ENCODE data around the gene SHMT2. TPM values are rescaled to one million over a fixed set of nuclear protein-coding genes. Genes with fewer than 3 reads are reported as not detected.

Gene SHMT2
- total RNA-seq, 4 donors from 2014 or later = 62.4 to 71.8 (median 67.4) TPM

- intact Hi-C loops (cut with DNase I; ENCODE audit: low total_unique reads) = no loop called here
- DNase-seq (ENCODE audit: low spot score in 2 of 2) = no peak
- no peak for TF ChIP-seq POLR2A (IDR thresholded peaks at IDR 0.05)
- TF ChIP-seq CTCF (IDR thresholded peaks at IDR 0.05) = no peak
- no peak overlapping the region for H3K4me3 ChIP-seq (ENCODE audit: low read depth, poor library complexity, severe bottlenecking)
- WGBS, 2 donors = 13 to 18% methylated on average over 38 of the region's 38 CpGs
These were observed 9.3 kb upstream of the SHMT2 start for GRCh38 chr12:57219993-57220754.

GRCh38 chr12:57220770-57221168 lies 8.7 kb upstream of the SHMT2 start:
- intact Hi-C loops (cut with DNase I; ENCODE audit: low total_unique reads) = no loop called here
- DNase-seq (ENCODE audit: low spot score in 2 of 2) = no peak
- H3K4me3 ChIP-seq (ENCODE audit: low read depth, poor library complexity, severe bottlenecking) = no peak overlapping the region
- TF ChIP-seq POLR2A (IDR thresholded peaks at IDR 0.05) (no peak), CTCF (IDR thresholded peaks at IDR 0.05) (no peak)
- WGBS, 2 donors = 65 to 83% methylated on average over 1 of the region's 1 CpG

- no peak for TF ChIP-seq CTCF (IDR thresholded peaks at IDR 0.05)
- intact Hi-C loops (cut with DNase I; ENCODE audit: low total_unique reads) = no loop called here
- no peak for DNase-seq (ENCODE audit: low spot score in 2 of 2)
- no peak overlapping the region for H3K4me3 ChIP-seq (ENCODE audit: low read depth, poor library complexity, severe bottlenecking)
- WGBS, 2 donors = 40 to 57% methylated on average over 24 of the region's 24 CpGs
These were observed 8.2 kb upstream of the SHMT2 start for GRCh38 chr12:57221169-57221917.

- DNase-seq (ENCODE audit: low spot score in 2 of 2) = no peak
- TF ChIP-seq POLR2A (IDR thresholded peaks at IDR 0.05) = no peak
- no peak for TF ChIP-seq CTCF (IDR thresholded peaks at IDR 0.05)
- H3K4me3 ChIP-seq (ENCODE audit: low read depth, poor library complexity, severe bottlenecking) = no peak overlapping the region
- intact Hi-C loops (cut with DNase I; ENCODE audit: low total_unique reads) = no loop called here
- WGBS, 2 donors = 53 to 75% methylated on average over 13 of the region's 13 CpGs
These were observed 7.0 kb upstream of the SHMT2 start for GRCh38 chr12:57222286-57223190.

- TF ChIP-seq CTCF (IDR thresholded peaks at IDR 0.05) (no peak), POLR2A (IDR thresholded peaks at IDR 0.05) (no peak)
- intact Hi-C loops (cut with DNase I; ENCODE audit: low total_unique reads) = no loop called here
- WGBS, 2 donors = 75 to 79% methylated on average over 20 to 22 of the region's 22 CpGs
- DNase-seq (ENCODE audit: low spot score in 2 of 2) = no peak
- no peak overlapping the region for H3K4me3 ChIP-seq (ENCODE audit: low read depth, poor library complexity, severe bottlenecking)
These were observed 6.0 kb upstream of the SHMT2 start for GRCh38 chr12:57223191-57224165.
